DMS 273 (cell line): ENCODE data around the gene KAZN.

Experiments
- DNase-seq: peaks from one replicate; lab custom pipeline; 2025; ENCODE audit not compliant: unreplicated experiment; lab: John Stamatoyannopoulos, UW

Gene KAZN

DNA sequence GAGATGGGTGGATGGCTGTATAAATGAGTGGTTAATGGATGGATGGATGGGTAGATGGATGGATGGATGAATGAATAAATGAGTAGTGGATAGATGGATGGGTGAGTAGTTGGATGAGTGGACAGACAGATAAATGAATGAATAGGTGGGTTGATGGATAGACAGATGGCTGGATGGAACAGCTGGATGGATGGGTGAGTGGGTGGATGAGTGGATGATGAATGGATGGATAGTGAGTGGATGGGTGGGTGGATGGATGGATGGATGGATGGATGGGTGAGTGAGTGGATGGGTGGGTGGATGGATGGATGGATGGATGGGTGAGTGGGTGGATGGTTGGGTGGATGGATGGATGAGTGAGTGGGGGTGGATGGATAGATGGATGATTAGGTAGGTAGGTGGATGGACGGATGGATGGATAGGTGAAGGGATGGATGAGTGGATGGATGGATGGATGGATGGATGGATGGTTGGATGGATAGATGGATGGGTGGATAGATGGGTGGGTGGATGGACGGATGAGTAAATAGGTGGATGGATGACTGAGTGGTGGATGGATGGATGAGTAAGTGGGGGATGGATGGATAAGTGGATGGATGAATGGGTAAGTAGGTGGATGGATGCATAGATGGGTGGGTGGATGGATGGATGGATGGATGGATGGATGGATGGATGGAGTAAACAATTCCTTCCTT lies 246.6 kb downstream of the KAZN start:
- DNase-seq = no peak

GRCh38 chr1:14845851-14846250 lies 247.4 kb downstream of the KAZN start:
- DNase-seq = peak; percentile 65

- no peak for DNase-seq
These were observed 248.2 kb downstream of the KAZN start for GRCh38 chr1:14846688-14847087.

- DNase-seq = no peak
These were observed 249.7 kb downstream of the KAZN start for GRCh38 chr1:14848203-14848602.

GRCh38 chr1:14848625-14849024 lies 250.1 kb downstream of the KAZN start:
- DNase-seq = peak; percentile 30

DNA sequence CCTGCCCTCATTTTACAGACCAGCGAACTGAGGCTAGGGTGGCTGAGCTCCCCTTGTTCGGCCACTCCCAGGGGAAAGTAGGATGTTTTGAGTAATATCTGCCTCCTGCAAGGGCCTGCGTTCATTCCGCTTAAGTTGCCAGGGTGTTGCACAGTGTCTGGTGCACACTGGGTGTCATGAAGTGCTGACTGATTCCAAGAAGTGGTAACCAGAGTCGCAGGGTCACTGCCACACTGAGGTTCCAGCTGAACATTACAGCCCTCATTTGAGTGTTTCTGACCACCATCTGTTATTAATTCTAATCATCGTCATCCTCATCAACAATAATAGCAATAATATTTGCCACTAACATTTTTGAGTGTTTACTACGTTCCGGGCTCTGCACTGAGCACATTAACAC lies 250.6 kb downstream of the KAZN start:
- DNase-seq = no peak

GRCh38 chr1:14850563-14850962 lies 252.1 kb downstream of the KAZN start:
- DNase-seq = peak; percentile 16

DNA sequence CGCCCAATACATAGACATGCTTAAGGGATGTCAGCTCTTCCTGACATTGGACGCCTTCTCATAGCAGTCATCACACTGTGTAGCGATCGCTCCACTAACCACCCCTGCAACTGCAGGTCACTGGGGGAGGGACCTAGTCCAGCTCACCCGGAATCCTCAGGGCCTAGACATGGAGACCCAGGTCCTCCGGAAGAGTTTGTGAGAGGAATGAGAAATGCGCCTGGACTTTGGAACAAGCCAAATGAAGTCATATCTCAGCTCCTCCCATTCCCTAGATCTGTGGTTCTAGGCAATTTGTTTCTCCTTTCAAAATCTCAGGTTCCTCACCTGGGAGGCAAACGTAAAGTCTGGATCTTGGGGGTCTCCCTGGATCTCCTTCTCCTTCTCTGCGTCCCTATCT lies 253.3 kb downstream of the KAZN start:
- DNase-seq = no peak

GRCh38 chr1:14852291-14852690 lies 253.8 kb downstream of the KAZN start:
- peak; percentile 69 for DNase-seq

GRCh38 chr1:14853518-14853917 lies 255.0 kb downstream of the KAZN start:
- no peak for DNase-seq

GRCh38 chr1:14855268-14855667 lies 256.8 kb downstream of the KAZN start:
- DNase-seq = no peak

GRCh38 chr1:14855801-14856200 lies 257.3 kb downstream of the KAZN start:
- no peak for DNase-seq

DNA sequence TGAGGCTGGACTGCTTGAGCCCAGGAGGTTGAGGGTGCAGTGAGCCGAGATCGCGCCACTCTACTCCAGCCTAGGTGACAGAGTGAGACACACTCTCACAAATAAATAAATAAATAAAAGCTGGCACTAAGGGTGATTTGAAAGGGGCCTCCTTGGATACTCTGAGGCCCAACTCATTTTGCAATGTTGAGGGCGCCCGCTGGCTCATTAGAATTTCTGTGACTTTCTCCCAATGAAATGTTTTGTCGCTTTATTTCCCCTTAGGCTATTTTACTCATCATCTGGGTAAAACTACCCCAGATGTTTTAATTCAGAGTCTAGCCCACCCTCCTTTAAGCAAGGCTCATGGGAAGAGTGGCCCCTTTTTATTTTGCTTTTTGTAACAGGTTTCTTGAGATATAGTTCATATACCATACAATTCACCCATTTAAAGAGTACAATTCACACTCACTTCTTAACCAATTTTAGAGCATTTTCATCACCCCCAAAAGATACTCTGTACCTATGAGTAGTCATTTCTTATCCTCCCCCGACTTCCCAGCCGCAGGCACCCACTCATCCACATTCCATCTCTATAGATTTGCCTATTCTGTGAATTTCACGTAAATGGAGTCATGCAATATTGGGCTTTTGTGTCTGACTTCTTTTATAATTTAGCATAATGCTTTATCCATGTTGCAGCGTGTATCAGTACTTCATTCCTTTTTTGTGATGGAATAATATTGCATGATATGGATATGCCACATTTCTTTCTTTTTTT lies 259.1 kb downstream of the KAZN start:
- no peak for DNase-seq

DNA sequence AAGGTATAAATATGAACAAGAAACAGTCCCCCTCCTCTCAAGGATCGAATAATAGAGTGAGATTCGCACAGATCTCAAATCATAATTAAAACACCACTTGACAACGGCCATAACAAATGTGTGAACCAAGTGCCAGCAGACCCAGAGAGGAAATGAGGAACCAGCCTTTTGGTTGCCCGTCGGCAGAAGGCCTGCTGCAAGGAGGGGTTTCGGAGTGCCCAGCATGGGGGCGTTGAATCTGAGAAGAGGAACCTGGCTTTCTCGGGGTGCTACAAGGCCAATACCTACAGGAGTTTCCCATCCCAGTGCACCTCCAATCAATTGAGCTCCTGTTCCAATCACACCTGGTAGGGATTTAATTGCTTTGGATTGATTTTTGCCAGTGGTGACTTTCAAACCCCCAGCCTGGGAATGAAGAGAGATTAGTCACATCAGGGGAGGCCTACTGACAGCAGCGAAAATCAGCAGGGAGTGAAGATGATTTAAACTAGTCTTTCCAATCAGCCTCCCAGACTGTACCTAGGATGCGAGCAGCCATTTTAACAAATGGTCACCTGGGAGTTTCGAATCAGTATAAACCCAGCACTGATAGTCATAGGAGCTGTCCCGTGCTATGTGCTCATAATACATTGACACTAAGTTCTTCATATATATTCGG lies 263.8 kb downstream of the KAZN start:
- DNase-seq = no peak

- DNase-seq = peak; percentile 20
These were observed 266.6 kb downstream of the KAZN start for GRCh38 chr1:14865106-14865505.

DNA sequence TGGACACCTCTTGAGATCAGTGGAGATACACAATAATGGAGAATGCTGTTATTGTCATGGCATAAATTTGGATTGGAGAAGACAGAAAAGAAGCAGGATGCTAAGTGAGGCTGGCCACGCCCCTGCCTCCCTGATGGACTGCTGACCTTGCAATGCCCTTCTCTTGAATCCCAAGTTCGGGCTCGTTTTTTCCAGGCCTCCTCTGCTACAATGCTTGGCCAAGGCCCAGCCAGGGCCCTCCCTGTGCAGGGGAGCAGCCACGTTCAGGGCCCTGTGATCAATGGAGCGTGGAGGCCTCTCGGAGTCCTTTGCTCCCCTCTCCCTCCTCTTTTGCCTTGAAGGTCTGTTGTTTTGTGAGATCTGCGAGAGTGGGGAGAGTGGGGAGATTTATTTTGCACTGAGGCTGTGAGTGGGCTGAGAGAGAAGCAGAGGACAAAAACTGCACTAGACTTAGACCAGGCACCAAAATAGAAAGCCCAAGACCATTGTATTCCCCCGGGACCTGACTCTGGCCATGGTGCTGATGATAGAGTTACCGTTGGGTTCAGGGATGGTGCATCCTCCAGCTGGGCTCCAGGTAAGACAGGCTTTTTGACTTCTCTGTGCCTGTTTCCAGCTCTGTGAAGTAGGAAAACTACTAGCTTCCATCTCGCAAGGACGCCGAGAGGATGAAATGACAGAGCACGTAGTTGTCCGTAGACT lies 268.6 kb downstream of the KAZN start:
- no peak for DNase-seq

GRCh38 chr1:14869187-14869586 lies 270.7 kb downstream of the KAZN start:
- no peak for DNase-seq

- no peak for DNase-seq
These were observed 272.9 kb downstream of the KAZN start for GRCh38 chr1:14871218-14871970.

GRCh38 chr1:14872762-14873161 lies 274.3 kb downstream of the KAZN start:
- no peak for DNase-seq

- DNase-seq = no peak
These were observed 275.2 kb downstream of the KAZN start for GRCh38 chr1:14873677-14874076.
